Tibial artery (tissue), 4 donors: Measurements from ENCODE around the gene SCAF1.

Source experiments
- DNase-seq, 2 donors: peaks; one replicate each; pipeline ENCODE4 v3.0.0-alpha.2; 2019
- H3K27ac ChIP-seq, 2 donors: fragments of 200-600 bp; sonication (generic) in 1 of 2; 1 replicate in 1 of 2; 2 replicates in 1 of 2; pipeline ENCODE4 v1.5.1; 2018 to 2019; ENCODE audit warnings: mild to moderate bottlenecking in 1 of 2
- H3K27me3 ChIP-seq, 2 donors: fragments of 200-600 bp; sonication (generic) in 1 of 2; one replicate each; pipeline versions ENCODE4 v1.5.1 to v1.6.0; 2016 to 2019
- H3K36me3 ChIP-seq, 3 donors: fragments of 200-600 bp; sonication (generic) in 2 of 3; one replicate each; pipeline ENCODE4 v1.5.1; 2016 to 2019; ENCODE audit warnings: mild to moderate bottlenecking in 2 of 3
- H3K4me1 ChIP-seq, 4 donors: fragments of 200-600 bp; sonication (generic) in 2 of 4; 1 replicate in 3 of 4; 2 replicates in 1 of 4; pipeline ENCODE4 v1.5.1; 2016 to 2019
- H3K4me3 ChIP-seq, 2 donors: fragments of 200-600 bp; sonication (generic) in 1 of 2; 1 replicate in 1 of 2; 2 replicates in 1 of 2; pipeline ENCODE4 v1.5.1; 2018 to 2019; ENCODE audit warnings: mild to moderate bottlenecking in 2 of 2
- H3K9me3 ChIP-seq, 3 donors: fragments of 200-600 bp; sonication (generic) in 1 of 3; one replicate each; pipeline ENCODE4 v1.5.1; 2016 to 2019
- CTCF ChIP-seq, 2 experiments: fragments of 200-600 bp in 1 of 2; fragments of 450-650 bp in 1 of 2; IDR thresholded peaks; one replicate each; pipeline ENCODE4 v1.5.1; 2017 to 2019; ENCODE audit warnings: antibody characterized with exemption in 2 of 2, mild to moderate bottlenecking in 1 of 2, moderate library complexity in 1 of 2
- intact Hi-C: fragments of 100-400 bp; cut with DNase I; formaldehyde crosslinking; loops from one replicate; pipeline ENCODE4 v1.15.0; 2023; ENCODE audit warnings: low total_unique reads

Gene SCAF1

GRCh38 chr19:49684983-49685553 lies 43.1 kb downstream of the SCAF1 start:
- no peak overlapping the region for H3K4me3 ChIP-seq
- no peak for TF ChIP-seq CTCF (IDR thresholded peaks at IDR 0.05)
- no peaks in the 10 kb centered on the region for H3K9me3 ChIP-seq
- peaks cover 53 to 76% (median 70%) of the 10 kb centered on the region in 3 donors for H3K36me3 ChIP-seq
- intact Hi-C loops: no loop called here
- peaks cover 0 to 24% (median 20%) of the 10 kb centered on the region in 4 donors for H3K4me1 ChIP-seq
- no peak for DNase-seq
- H3K27me3 ChIP-seq: peaks cover 0 to 3% of the 10 kb centered on the region in 2 donors
- no peak overlapping the region for H3K27ac ChIP-seq

DNA sequence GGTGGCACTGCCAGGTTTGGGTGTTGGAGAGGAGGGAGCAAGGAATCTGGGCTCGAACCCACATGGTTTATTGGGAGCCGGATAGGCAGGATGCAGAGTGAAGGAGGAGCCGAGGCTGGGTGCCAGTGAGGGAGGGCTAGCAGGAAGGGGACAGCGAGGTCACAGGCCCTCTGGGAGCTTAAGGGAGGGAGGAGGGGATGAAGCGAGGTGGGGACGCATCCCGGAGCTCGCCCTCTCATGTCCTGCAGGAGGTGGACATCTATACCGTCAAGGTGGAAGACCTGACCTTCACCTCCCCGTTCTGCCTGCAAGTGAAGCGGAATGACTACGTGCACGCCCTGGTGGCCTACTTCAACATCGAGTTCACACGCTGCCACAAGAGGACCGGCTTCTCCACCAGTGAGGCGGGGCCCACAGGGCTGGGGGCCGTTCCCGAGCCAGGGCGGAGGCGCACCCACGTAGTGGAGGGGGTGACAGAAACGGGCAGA lies 43.9 kb downstream of the SCAF1 start:
- DNase-seq: no peak
- intact Hi-C loops: no loop called here
- H3K27ac ChIP-seq: no peak overlapping the region
- H3K4me3 ChIP-seq: no peak overlapping the region
- no peak for TF ChIP-seq CTCF (IDR thresholded peaks at IDR 0.05)
- peaks cover 0 to 3% of the 10 kb centered on the region in 2 donors for H3K27me3 ChIP-seq
- H3K4me1 ChIP-seq: peaks cover 0 to 24% (median 20%) of the 10 kb centered on the region in 4 donors
- no peaks in the 10 kb centered on the region for H3K9me3 ChIP-seq
- H3K36me3 ChIP-seq: peaks cover 53 to 73% (median 70%) of the 10 kb centered on the region in 3 donors

DNA sequence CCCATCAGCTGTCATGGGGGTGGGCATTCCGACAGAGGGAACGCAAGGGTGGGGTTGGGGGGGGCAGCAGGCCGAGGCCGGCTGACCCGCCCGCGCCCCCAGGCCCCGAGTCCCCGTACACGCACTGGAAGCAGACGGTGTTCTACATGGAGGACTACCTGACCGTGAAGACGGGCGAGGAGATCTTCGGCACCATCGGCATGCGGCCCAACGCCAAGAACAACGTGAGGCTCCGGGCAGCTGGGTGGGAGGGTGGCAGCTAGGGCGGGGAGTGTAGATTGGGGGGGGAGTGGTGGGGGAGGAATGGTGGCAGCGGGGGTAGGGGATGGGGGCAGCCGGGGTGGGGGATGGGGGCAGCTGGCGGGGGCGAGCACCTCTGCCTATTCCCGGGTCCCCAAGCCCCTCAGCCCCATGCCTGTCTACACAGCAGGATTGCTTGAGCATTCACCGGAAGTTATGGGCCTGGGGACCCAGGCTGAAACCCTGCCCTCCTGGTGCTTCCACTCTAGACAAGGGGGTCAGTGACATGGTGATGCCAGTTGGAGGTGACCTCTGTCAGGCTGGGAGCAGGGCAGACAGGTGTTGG lies 44.6 kb downstream of the SCAF1 start:
- no peak for DNase-seq
- Histone ChIP-seq H3K4me1 (peaks cover 0 to 27% (median 24%) of the 10 kb centered on the region in 4 donors), H3K36me3 (peaks cover 47 to 66% (median 65%) of the 10 kb centered on the region in 3 donors), H3K27ac (no peak overlapping the region), H3K9me3 (no peaks in the 10 kb centered on the region), H3K4me3 (no peak overlapping the region), H3K27me3 (peaks cover 0 to 10% of the 10 kb centered on the region in 2 donors)
- intact Hi-C loops: no loop called here
- TF ChIP-seq CTCF (IDR thresholded peaks at IDR 0.05): no peak

- no peak overlapping the region for H3K4me3 ChIP-seq
Observed at GRCh38 chr19:49687150-49687549, 45.1 kb downstream of the SCAF1 start.

GRCh38 chr19:49687566-49688316 lies 45.7 kb downstream of the SCAF1 start:
- peaks cover 0 to 31% (median 25%) of the 10 kb centered on the region in 4 donors for H3K4me1 ChIP-seq
- H3K27me3 ChIP-seq: peaks cover 0 to 19% of the 10 kb centered on the region in 2 donors
- intact Hi-C loops: no loop called here
- H3K4me3 ChIP-seq: no peak overlapping the region
- no peaks in the 10 kb centered on the region for H3K9me3 ChIP-seq
- no peak overlapping the region for H3K27ac ChIP-seq
- peaks cover 36 to 54% (median 53%) of the 10 kb centered on the region in 3 donors for H3K36me3 ChIP-seq
- TF ChIP-seq CTCF (IDR thresholded peaks at IDR 0.05): no peak
- DNase-seq: no peak

More at GRCh38 chr19:49687150-49687549, 45.1 kb downstream of the SCAF1 start:
- no peak for TF ChIP-seq CTCF (IDR thresholded peaks at IDR 0.05)
- no peaks in the 10 kb centered on the region for H3K9me3 ChIP-seq
- H3K4me1 ChIP-seq: peaks cover 0 to 31% (median 25%) of the 10 kb centered on the region in 4 donors
- no peak overlapping the region for H3K27ac ChIP-seq
- H3K27me3 ChIP-seq: peaks cover 0 to 15% of the 10 kb centered on the region in 2 donors
- DNase-seq: no peak
- H3K36me3 ChIP-seq: peaks cover 41 to 60% (median 59%) of the 10 kb centered on the region in 3 donors
- intact Hi-C loops: no loop called here
